PC-3 (cell line): ENCODE data around the gene ACTL10. TPM values are rescaled to one million over a fixed set of nuclear protein-coding genes. Genes with fewer than 3 reads are reported as not detected.
A peak's percentile ranks its signal among the peaks of the same experiment; 100 is the strongest.

Experiments used
- ATAC-seq: fragments of 200-7000 bp; cut with Tn5 transposase; 2 replicates; pipeline ENCODE4 v1.9.1; 2020; ENCODE audit warnings: mild to moderate bottlenecking, moderate library complexity
- BruUV-seq: library from RNA; stranded (reverse); fragments of 400-500 nt; replicated peaks from 2 replicates; lab custom pipeline; 2021; lab: Mats Ljungman, UMichigan
- CTCF ChIA-PET: fragments of 300-600 bp; sonication (Branson Sonifier 250); formaldehyde crosslinking; loops from one replicate; lab custom pipeline; 2022; ENCODE audit warnings: antibody characterized with exemption; lab: Charles Lee
- POLR2A ChIA-PET: fragments of 300-600 bp; sonication (Branson Sonifier 250); formaldehyde crosslinking; loops from one replicate; lab custom pipeline; 2022; ENCODE audit warnings: antibody characterized with exemption; ENCODE audit not compliant: unreplicated experiment; lab: Charles Lee
- DNase-seq: peaks from one replicate; pipeline ENCODE4 v3.0.0-alpha.2; 2015
- H2AFZ ChIP-seq: fragments of 300-600 bp; sonication (generic); 2 replicates; pipeline ENCODE4 v1.6.0; 2016; ENCODE audit warnings: antibody characterized with exemption, low read length
- H3F3A ChIP-seq: fragments of 300-600 bp; sonication (generic); one replicate; pipeline ENCODE4 v1.6.0; 2017; ENCODE audit warnings: antibody characterized with exemption, low read length, control low read depth, mild to moderate bottlenecking; ENCODE audit not compliant: unreplicated experiment
- H3K27ac ChIP-seq: fragments of 300-600 bp; sonication (generic); 2 replicates; pipeline ENCODE4 v1.5.1; 2016; ENCODE audit warnings: mild to moderate bottlenecking, low read length
- H3K27me3 ChIP-seq: fragments of 300-600 bp; sonication (generic); 2 replicates; pipeline ENCODE4 v1.6.1; 2016; ENCODE audit warnings: low read length, mixed read lengths
- H3K36me3 ChIP-seq: fragments of 300-600 bp; sonication (generic); 2 replicates; pipeline ENCODE4 v1.6.1; 2016; ENCODE audit warnings: low read depth, mixed run types, low read length, mixed read lengths
- H3K4me1 ChIP-seq: fragments of 300-600 bp; sonication (generic); 2 replicates; pipeline ENCODE4 v1.5.1; 2016; ENCODE audit warnings: low read length; ENCODE audit not compliant: insufficient read depth
- H3K4me2 ChIP-seq: fragments of 300-600 bp; sonication (generic); 2 replicates; pipeline ENCODE4 v1.6.0; 2016; ENCODE audit warnings: low read length
- H3K4me3 ChIP-seq: fragments of 300-600 bp; sonication (generic); 2 replicates; pipeline ENCODE4 v1.5.1; 2016; ENCODE audit warnings: mild to moderate bottlenecking, low read length, mixed read lengths
- H3K79me2 ChIP-seq: fragments of 300-600 bp; sonication (generic); 2 replicates; pipeline ENCODE4 v1.6.1; 2017; ENCODE audit warnings: low read length, mixed read lengths
- H3K9ac ChIP-seq: fragments of 300-600 bp; sonication (generic); 2 replicates; pipeline ENCODE4 v1.6.0; 2016; ENCODE audit warnings: mild to moderate bottlenecking, low read length
- H3K9me2 ChIP-seq: fragments of 300-600 bp; sonication (generic); replicated peaks from 2 replicates; pipeline ENCODE4 v1.6.1; 2016; ENCODE audit warnings: mixed run types, low read length, mixed read lengths
- H3K9me3 ChIP-seq: fragments of 300-600 bp; sonication (generic); 2 replicates; pipeline ENCODE4 v1.6.1; 2016; ENCODE audit warnings: low read length, mixed read lengths
- H4K20me1 ChIP-seq: fragments of 300-600 bp; sonication (generic); 2 replicates; pipeline ENCODE4 v1.6.1; 2016; ENCODE audit warnings: low read length, mixed read lengths
- CTCF ChIP-seq: fragments of 300-600 bp; sonication (generic); conservative IDR thresholded peaks from 2 replicates; pipeline ENCODE4 v1.5.1; 2017; ENCODE audit warnings: antibody characterized with exemption, low read depth, mild to moderate bottlenecking, low read length
- EZH2 ChIP-seq: fragments of 300-600 bp; sonication (generic); IDR thresholded peaks from one replicate; pipeline ENCODE4 v1.6.1; 2017; ENCODE audit warnings: antibody characterized with exemption, mild to moderate bottlenecking, low read length; ENCODE audit not compliant: unreplicated experiment
- EZH2phosphoT487 ChIP-seq: fragments of 300-600 bp; sonication (generic); IDR thresholded peaks from 2 replicates; pipeline ENCODE4 v1.6.1; 2018; ENCODE audit warnings: mild to moderate bottlenecking, antibody characterized with exemption, low read length, borderline replicate concordance
- intact Hi-C: fragments of 100-400 bp; cut with micrococcal nuclease; formaldehyde crosslinking; loops from 2 replicates; pipeline ENCODE4 v1.9.0; 2023
- total RNA-seq: library from RNA; depleted of rRNA; stranded (reverse); fragments of >200 nt; gene quantifications from 2 replicates; pipeline ENCODE4 v1.2.3, GENCODE V29; 2014

ACTL10 gene
- total RNA-seq, 1 experiment from 2014 or later: 1.6 TPM

GRCh38 chr20:33689973-33690372 lies 23.2 kb downstream of the ACTL10 start:
- ChIA-PET CTCF (no interaction called here), POLR2A (no interaction called here)
- intact Hi-C loops: loop anchor here (10.0 kb wide), 1 partner anchor 95 kb away; no protein-coding TSS in a partner anchor
- no peak overlapping the region for H3K4me3 ChIP-seq
- no peaks in the 10 kb centered on the region for H3K9me2 ChIP-seq
- no peak for ATAC-seq
- no peaks in the 10 kb centered on the region for H3K9me3 ChIP-seq
- H3K36me3 ChIP-seq: no peaks in the 10 kb centered on the region
- peak; percentile 18 for DNase-seq
- H3K4me1 ChIP-seq: peaks cover 11% of the 10 kb centered on the region
- no peak overlapping the region for H3K9ac ChIP-seq
- peaks cover under 1% of the 10 kb centered on the region; the same call in 1 of the 2 replicates for H4K20me1 ChIP-seq
- H2AFZ ChIP-seq: no peak overlapping the region
- no peaks in the 10 kb centered on the region for H3K27me3 ChIP-seq
- no peak overlapping the region for H3K4me2 ChIP-seq
- no peak overlapping the region for H3K27ac ChIP-seq
- no TSS peak for BruUV-seq
- no peak for TF ChIP-seq EZH2phosphoT487
- TF ChIP-seq EZH2: no peak
- TF ChIP-seq CTCF: no peak
- peaks cover 7% of the 10 kb centered on the region for H3K79me2 ChIP-seq
- no peaks in the 10 kb centered on the region for H3F3A ChIP-seq

DNA sequence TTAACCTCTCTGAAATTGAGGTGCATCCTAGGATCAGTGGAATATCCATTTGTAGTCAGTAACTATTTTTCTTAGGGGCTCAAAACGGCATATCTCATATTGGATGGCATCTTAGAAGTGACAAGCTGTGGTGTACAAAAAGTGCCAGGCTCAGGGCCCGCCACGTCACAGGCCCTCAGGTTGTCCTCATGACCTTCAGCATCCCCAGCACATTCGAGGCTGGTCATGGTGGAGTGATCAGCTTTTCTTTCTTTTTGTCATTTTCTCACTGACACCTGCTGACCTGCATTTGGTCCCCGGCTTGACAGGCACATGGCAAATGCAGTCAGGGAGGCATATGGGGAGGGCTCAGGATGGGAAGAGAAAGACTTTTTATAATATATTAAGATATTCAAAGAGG lies 26.5 kb downstream of the ACTL10 start:
- Histone ChIP-seq H3K9ac (no peak overlapping the region), H3K9me3 (no peaks in the 10 kb centered on the region), H3F3A (no peaks in the 10 kb centered on the region), H3K4me2 (no peak overlapping the region), H4K20me1 (no peaks in the 10 kb centered on the region), H3K36me3 (no peaks in the 10 kb centered on the region), H3K4me3 (no peak overlapping the region), H3K4me1 (no peaks in the 10 kb centered on the region), H3K27ac (no peak overlapping the region), H3K79me2 (no peaks in the 10 kb centered on the region), H2AFZ (no peak overlapping the region), H3K27me3 (no peaks in the 10 kb centered on the region), H3K9me2 (no peaks in the 10 kb centered on the region)
- no peak for TF ChIP-seq EZH2
- no peak for TF ChIP-seq EZH2phosphoT487
- TF ChIP-seq CTCF: no peak
- CTCF ChIA-PET: no interaction called here
- intact Hi-C loops: no loop called here
- POLR2A ChIA-PET: no interaction called here
- DNase-seq: no peak
- no TSS peak for BruUV-seq
- ATAC-seq: no peak

DNA sequence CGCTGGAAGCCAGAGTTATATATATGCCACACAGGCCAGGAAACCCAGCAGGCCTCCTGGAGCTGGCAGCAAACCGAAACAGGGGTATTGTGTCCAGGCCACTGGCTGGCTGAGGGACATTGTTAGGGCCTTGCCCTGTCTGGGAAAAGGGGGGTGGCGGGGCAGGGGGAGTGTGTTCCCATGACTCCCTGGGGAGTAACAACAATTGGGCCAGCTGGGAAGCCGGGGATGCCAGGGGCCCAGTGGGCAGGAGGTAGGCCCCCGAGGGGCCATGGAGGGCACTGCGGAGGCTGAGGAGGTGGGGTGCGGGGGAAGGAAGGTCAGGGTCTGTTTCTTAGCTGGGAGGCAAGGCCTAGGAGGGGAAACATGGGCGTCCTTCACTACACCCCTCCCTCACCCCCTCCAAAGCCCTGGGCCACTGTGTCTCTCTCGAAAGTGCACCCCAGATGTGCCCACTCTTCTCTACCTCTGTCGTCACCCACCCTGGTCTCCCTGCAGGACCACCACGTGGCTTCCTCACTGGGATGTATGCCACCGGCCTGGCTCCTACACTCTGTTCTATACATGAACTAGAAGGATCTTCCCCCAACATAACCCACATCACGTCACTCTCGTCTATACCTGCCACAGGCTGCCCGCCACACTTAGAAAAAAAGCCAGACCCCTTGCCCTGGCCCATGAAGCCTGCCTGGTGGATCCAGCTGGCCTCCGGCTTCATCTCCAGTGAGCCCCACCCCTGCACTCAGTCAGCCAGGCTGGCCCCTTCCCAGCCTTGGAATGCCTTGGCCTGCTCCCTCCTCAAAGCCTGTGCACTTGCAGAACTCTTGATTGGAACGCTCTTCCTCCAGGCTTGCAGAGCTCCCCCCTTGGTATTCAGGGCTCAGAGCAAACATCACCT lies 27.2 kb downstream of the ACTL10 start:
- ChIA-PET CTCF (no interaction called here), POLR2A (no interaction called here)
- Histone ChIP-seq H3K79me2 (no peaks in the 10 kb centered on the region), H3K4me3 (no peak overlapping the region), H3K9me3 (no peaks in the 10 kb centered on the region), H4K20me1 (no peaks in the 10 kb centered on the region), H3K4me2 (no peak overlapping the region), H3K9me2 (no peaks in the 10 kb centered on the region), H3F3A (no peaks in the 10 kb centered on the region), H3K36me3 (no peaks in the 10 kb centered on the region), H3K9ac (no peak overlapping the region), H3K4me1 (no peaks in the 10 kb centered on the region), H3K27me3 (no peaks in the 10 kb centered on the region), H3K27ac (no peak overlapping the region), H2AFZ (no peak overlapping the region)
- intact Hi-C loops: no loop called here
- TF ChIP-seq EZH2phosphoT487 (no peak), EZH2 (no peak), CTCF (no peak)
- BruUV-seq: no TSS peak
- DNase-seq: no peak
- no peak for ATAC-seq
